Measurements from ENCODE around the gene WDR59.

Gene WDR59

GRCh38 chr16:74942566-74942965, 42.4 kb downstream of the WDR59 start:
- Histone ChIP-seq H3K9me3 (replicated peaks; ENCODE audit: insufficient read depth, low read length) (no peaks in the 10 kb centered on the region), H3K4me1 (ENCODE audit: low read length) (no peaks in the 10 kb centered on the region), H3K36me3 (replicated peaks; ENCODE audit: insufficient read depth, low read length) (no peaks in the 10 kb centered on the region), H3K4me2 (ENCODE audit: low read depth, low read length) (no peak overlapping the region), H3K9ac (ENCODE audit: low read length) (no peak overlapping the region), H2AFZ (ENCODE audit: low read length) (no peak overlapping the region), H3F3A (ENCODE audit: insufficient read depth, low read length) (no peaks in the 10 kb centered on the region), H3K4me3 (ENCODE audit: low read length) (no peak overlapping the region), H4K20me1 (ENCODE audit: insufficient read depth, low read length) (no peaks in the 10 kb centered on the region), H3K27me3 (replicated peaks; ENCODE audit: insufficient read depth, low read length) (no peaks in the 10 kb centered on the region), H3K9me2 (replicated peaks; ENCODE audit: insufficient read depth, low read length) (no peaks in the 10 kb centered on the region), H3K27ac (ENCODE audit: low read length) (no peak overlapping the region), H3K79me2 (ENCODE audit: low read length) (no peaks in the 10 kb centered on the region)
- DNase-seq: no peak
- no peak for TF ChIP-seq EZH2 (optimal IDR thresholded peaks at IDR 0.05; ENCODE audit: low read depth, low read length)
- TF ChIP-seq CTCF (IDR thresholded peaks at IDR 0.05; ENCODE audit: low read length): no peak
- TF ChIP-seq EZH2phosphoT487 (IDR thresholded peaks at IDR 0.05; ENCODE audit: low read length): no peak

DNA sequence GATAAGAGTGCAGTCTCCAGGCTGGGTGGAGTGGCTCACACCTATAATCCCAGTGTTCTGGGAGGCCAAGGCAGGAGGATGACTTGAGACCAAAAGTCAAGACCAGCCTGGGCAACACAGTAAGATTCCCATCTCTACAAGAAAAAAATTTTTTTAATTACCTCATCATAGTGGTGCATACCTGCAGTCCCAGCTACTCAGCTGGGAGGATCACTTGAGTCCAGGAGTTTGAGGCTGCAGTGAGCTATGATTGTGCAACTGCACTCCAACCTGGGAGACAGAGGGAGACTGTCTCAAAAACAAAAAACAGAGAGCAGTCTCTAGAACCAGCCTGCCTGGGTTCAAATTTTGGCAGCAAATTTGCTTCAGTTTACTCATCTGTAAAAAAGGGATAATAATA, 45.2 kb downstream of the WDR59 start:
- no peaks in the 10 kb centered on the region for H3K36me3 ChIP-seq (replicated peaks; ENCODE audit: insufficient read depth, low read length)
- H3K27me3 ChIP-seq (replicated peaks; ENCODE audit: insufficient read depth, low read length): no peaks in the 10 kb centered on the region

DNA sequence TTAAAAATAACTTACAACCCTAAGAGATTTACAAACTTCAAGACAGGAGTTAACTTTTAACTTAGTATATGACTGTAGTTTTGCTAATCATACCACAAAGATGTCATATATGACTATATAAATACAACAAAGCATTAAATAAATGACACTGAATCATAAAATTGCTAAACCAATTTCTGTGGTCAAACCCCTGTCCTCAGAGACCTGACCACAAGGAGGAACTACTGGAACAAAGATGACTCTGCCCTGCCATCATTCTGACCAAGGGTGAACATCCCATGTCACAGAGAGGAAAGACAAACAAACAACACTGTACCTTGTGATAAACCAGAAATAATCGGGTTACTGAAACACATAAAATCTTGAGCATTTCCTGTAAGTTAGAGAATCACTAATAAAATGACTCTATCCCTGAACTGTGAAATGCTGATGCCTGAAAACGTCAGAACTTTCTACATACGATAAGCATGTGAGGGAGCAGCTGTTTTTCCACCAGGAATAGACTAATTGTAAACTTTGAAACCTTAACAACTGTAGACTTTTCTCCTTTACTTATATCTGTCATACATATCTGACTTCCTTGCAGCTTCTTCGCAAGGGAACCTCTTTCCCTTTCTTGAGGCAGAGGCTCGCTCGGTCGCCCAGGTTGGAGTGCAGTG, 47.9 kb downstream of the WDR59 start:
- no peaks in the 10 kb centered on the region for H3F3A ChIP-seq (ENCODE audit: insufficient read depth, low read length)
- no peaks in the 10 kb centered on the region for H4K20me1 ChIP-seq (ENCODE audit: insufficient read depth, low read length)
- TF ChIP-seq CTCF (IDR thresholded peaks at IDR 0.05; ENCODE audit: low read length): no peak
- TF ChIP-seq EZH2 (optimal IDR thresholded peaks at IDR 0.05; ENCODE audit: low read depth, low read length): no peak
- TF ChIP-seq EZH2phosphoT487 (IDR thresholded peaks at IDR 0.05; ENCODE audit: low read length): no peak
- H3K9me2 ChIP-seq (replicated peaks; ENCODE audit: insufficient read depth, low read length): no peaks in the 10 kb centered on the region
- H3K4me2 ChIP-seq (ENCODE audit: low read depth, low read length): no peak overlapping the region
- DNase-seq: no peak
- no peaks in the 10 kb centered on the region for H3K36me3 ChIP-seq (replicated peaks; ENCODE audit: insufficient read depth, low read length)
- no peak overlapping the region for H3K27ac ChIP-seq (ENCODE audit: low read length)
- H3K9ac ChIP-seq (ENCODE audit: low read length): no peak overlapping the region
- no peaks in the 10 kb centered on the region for H3K79me2 ChIP-seq (ENCODE audit: low read length)
- H3K4me3 ChIP-seq (ENCODE audit: low read length): no peak overlapping the region
- H3K4me1 ChIP-seq (ENCODE audit: low read length): no peaks in the 10 kb centered on the region
- H2AFZ ChIP-seq (ENCODE audit: low read length): no peak overlapping the region
- no peaks in the 10 kb centered on the region for H3K9me3 ChIP-seq (replicated peaks; ENCODE audit: insufficient read depth, low read length)
- H3K27me3 ChIP-seq (replicated peaks; ENCODE audit: insufficient read depth, low read length): no peaks in the 10 kb centered on the region

More for the DNA sequence above, 45.2 kb downstream of the WDR59 start:
- Histone ChIP-seq H3K4me3 (ENCODE audit: low read length) (no peak overlapping the region), H3K79me2 (ENCODE audit: low read length) (no peaks in the 10 kb centered on the region), H3K4me2 (ENCODE audit: low read depth, low read length) (no peak overlapping the region), H4K20me1 (ENCODE audit: insufficient read depth, low read length) (no peaks in the 10 kb centered on the region), H3K27ac (ENCODE audit: low read length) (no peak overlapping the region), H3K9me2 (replicated peaks; ENCODE audit: insufficient read depth, low read length) (no peaks in the 10 kb centered on the region), H3K4me1 (ENCODE audit: low read length) (no peaks in the 10 kb centered on the region), H3K9me3 (replicated peaks; ENCODE audit: insufficient read depth, low read length) (no peaks in the 10 kb centered on the region), H2AFZ (ENCODE audit: low read length) (no peak overlapping the region), H3F3A (ENCODE audit: insufficient read depth, low read length) (no peaks in the 10 kb centered on the region), H3K9ac (ENCODE audit: low read length) (no peak overlapping the region)
- TF ChIP-seq CTCF (IDR thresholded peaks at IDR 0.05; ENCODE audit: low read length): no peak
- DNase-seq: no peak
